H1 (cell line): Measurements from ENCODE around the gene LIN28B. TPM values are rescaled to one million over a fixed set of nuclear protein-coding genes. Genes with fewer than 3 reads are reported as not detected.

Experiments
- CHD1 ChIP-seq: IDR thresholded peaks from 2 replicates; pipeline ENCODE4 v1.6.1; 2012; ENCODE audit warnings: low read depth, low read length, improper control_type of control experiment
- JUN ChIP-seq: IDR thresholded peaks from 2 replicates; pipeline ENCODE4 v1.6.1; 2011; ENCODE audit warnings: low read depth, mild to moderate bottlenecking, improper control_type of control experiment, low read length
- TAF7 ChIP-seq: optimal IDR thresholded peaks from 2 replicates; pipeline ENCODE3; 2011; ENCODE audit warnings: low read depth, mild to moderate bottlenecking, inconsistent platforms, low read length, moderate library complexity, borderline replicate concordance
- polyA plus RNA-seq, 7 experiments: library from polyadenylated mRNA; depleted of rRNA in 3 of 7; stranded (reverse) in 5 of 7; unstranded in 2 of 7; fragments of >200 nt in 5 of 7; fragments of 200-250 nt in 2 of 7; gene quantifications; 1 replicate in 5 of 7; 2 replicates in 1 of 7; 4 replicates in 1 of 7; pipeline versions ENCODE4 v1.2.1 to v1.2.3, GENCODE V29; 2011 to 2013; ENCODE audit warnings: missing spikeins in 2 of 7, mixed read lengths in 2 of 7
- total RNA-seq: library from RNA; stranded (reverse); fragmentation: NEBNext Ultra II Directional; extraction: Animal tissue kit (Norgen Biotek cat#: 25700); gene quantifications from 2 replicates; pipeline ENCODE4 v1.2.1, GENCODE V29; 2021
- TF ChIP-seq, protein P1 (sequence below): fragments of 300-600 bp; sonication (generic); IDR thresholded peaks from 2 replicates; pipeline ENCODE4 v1.7.1; 2012; ENCODE audit warnings: low read length, moderate library complexity, mild to moderate bottlenecking, inconsistent platforms; ENCODE audit not compliant: insufficient replicate concordance
- TF ChIP-seq, protein P2 (sequence below), 3 experiments: IDR thresholded peaks; 1 replicate in 2 of 3; 2 replicates in 1 of 3; pipeline versions ENCODE4 v1.5.1 to v1.6.1; 2011; ENCODE audit warnings: low read length in 3 of 3, mild to moderate bottlenecking in 3 of 3, inconsistent platforms in 2 of 3, low read depth in 1 of 3, moderate library complexity in 1 of 3; ENCODE audit not compliant: insufficient read depth in 1 of 3; ENCODE audit errors: control extremely low read depth in 1 of 3
- TF ChIP-seq, protein P3 (sequence below): IDR thresholded peaks from 2 replicates; pipeline ENCODE4 v1.6.1; 2011; ENCODE audit warnings: low read depth, mild to moderate bottlenecking, low read length; ENCODE audit not compliant: insufficient read depth
- TF ChIP-seq, protein P4 (sequence below): IDR thresholded peaks from 2 replicates; pipeline ENCODE4 v1.6.1; 2011; ENCODE audit warnings: low read length, improper control_type of control experiment

The LIN28B gene
- total and polyA plus RNA-seq, 2 of the 8 experiments (the other 6 are each of a cell fraction or from before 2014, with no cell fraction given): 27.4 to 94.7 TPM

DNA sequence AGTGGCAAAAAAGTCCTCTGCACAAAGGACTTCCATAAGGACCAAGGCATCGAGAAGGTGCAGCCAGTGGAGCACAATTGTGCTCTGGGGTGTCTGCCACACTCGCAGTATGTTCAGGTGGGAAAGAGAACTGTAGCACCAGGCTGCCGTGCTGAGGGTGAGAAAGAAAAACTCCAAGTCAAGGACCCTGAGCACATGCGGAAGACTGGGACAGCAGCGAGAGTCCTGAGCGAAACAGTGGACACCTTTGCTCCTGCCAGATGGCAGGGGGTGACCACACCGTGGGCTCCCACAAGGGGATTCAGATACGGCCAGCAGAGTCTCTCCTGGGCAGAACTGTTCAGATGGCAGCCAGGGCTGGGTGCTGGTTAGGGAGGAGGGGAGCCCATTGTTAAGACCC is 149.4 kb downstream of the LIN28B start (continued):
- TF ChIP-seq, protein P1, sequence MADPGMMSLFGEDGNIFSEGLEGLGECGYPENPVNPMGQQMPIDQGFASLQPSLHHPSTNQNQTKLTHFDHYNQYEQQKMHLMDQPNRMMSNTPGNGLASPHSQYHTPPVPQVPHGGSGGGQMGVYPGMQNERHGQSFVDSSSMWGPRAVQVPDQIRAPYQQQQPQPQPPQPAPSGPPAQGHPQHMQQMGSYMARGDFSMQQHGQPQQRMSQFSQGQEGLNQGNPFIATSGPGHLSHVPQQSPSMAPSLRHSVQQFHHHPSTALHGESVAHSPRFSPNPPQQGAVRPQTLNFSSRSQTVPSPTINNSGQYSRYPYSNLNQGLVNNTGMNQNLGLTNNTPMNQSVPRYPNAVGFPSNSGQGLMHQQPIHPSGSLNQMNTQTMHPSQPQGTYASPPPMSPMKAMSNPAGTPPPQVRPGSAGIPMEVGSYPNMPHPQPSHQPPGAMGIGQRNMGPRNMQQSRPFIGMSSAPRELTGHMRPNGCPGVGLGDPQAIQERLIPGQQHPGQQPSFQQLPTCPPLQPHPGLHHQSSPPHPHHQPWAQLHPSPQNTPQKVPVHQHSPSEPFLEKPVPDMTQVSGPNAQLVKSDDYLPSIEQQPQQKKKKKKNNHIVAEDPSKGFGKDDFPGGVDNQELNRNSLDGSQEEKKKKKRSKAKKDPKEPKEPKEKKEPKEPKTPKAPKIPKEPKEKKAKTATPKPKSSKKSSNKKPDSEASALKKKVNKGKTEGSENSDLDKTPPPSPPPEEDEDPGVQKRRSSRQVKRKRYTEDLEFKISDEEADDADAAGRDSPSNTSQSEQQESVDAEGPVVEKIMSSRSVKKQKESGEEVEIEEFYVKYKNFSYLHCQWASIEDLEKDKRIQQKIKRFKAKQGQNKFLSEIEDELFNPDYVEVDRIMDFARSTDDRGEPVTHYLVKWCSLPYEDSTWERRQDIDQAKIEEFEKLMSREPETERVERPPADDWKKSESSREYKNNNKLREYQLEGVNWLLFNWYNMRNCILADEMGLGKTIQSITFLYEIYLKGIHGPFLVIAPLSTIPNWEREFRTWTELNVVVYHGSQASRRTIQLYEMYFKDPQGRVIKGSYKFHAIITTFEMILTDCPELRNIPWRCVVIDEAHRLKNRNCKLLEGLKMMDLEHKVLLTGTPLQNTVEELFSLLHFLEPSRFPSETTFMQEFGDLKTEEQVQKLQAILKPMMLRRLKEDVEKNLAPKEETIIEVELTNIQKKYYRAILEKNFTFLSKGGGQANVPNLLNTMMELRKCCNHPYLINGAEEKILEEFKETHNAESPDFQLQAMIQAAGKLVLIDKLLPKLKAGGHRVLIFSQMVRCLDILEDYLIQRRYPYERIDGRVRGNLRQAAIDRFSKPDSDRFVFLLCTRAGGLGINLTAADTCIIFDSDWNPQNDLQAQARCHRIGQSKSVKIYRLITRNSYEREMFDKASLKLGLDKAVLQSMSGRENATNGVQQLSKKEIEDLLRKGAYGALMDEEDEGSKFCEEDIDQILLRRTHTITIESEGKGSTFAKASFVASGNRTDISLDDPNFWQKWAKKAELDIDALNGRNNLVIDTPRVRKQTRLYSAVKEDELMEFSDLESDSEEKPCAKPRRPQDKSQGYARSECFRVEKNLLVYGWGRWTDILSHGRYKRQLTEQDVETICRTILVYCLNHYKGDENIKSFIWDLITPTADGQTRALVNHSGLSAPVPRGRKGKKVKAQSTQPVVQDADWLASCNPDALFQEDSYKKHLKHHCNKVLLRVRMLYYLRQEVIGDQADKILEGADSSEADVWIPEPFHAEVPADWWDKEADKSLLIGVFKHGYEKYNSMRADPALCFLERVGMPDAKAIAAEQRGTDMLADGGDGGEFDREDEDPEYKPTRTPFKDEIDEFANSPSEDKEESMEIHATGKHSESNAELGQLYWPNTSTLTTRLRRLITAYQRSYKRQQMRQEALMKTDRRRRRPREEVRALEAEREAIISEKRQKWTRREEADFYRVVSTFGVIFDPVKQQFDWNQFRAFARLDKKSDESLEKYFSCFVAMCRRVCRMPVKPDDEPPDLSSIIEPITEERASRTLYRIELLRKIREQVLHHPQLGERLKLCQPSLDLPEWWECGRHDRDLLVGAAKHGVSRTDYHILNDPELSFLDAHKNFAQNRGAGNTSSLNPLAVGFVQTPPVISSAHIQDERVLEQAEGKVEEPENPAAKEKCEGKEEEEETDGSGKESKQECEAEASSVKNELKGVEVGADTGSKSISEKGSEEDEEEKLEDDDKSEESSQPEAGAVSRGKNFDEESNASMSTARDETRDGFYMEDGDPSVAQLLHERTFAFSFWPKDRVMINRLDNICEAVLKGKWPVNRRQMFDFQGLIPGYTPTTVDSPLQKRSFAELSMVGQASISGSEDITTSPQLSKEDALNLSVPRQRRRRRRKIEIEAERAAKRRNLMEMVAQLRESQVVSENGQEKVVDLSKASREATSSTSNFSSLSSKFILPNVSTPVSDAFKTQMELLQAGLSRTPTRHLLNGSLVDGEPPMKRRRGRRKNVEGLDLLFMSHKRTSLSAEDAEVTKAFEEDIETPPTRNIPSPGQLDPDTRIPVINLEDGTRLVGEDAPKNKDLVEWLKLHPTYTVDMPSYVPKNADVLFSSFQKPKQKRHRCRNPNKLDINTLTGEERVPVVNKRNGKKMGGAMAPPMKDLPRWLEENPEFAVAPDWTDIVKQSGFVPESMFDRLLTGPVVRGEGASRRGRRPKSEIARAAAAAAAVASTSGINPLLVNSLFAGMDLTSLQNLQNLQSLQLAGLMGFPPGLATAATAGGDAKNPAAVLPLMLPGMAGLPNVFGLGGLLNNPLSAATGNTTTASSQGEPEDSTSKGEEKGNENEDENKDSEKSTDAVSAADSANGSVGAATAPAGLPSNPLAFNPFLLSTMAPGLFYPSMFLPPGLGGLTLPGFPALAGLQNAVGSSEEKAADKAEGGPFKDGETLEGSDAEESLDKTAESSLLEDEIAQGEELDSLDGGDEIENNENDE: no peak
- TF ChIP-seq TAF7 (no peak), CHD1 (no peak), JUN (no peak)
- TF ChIP-seq, protein P2, sequence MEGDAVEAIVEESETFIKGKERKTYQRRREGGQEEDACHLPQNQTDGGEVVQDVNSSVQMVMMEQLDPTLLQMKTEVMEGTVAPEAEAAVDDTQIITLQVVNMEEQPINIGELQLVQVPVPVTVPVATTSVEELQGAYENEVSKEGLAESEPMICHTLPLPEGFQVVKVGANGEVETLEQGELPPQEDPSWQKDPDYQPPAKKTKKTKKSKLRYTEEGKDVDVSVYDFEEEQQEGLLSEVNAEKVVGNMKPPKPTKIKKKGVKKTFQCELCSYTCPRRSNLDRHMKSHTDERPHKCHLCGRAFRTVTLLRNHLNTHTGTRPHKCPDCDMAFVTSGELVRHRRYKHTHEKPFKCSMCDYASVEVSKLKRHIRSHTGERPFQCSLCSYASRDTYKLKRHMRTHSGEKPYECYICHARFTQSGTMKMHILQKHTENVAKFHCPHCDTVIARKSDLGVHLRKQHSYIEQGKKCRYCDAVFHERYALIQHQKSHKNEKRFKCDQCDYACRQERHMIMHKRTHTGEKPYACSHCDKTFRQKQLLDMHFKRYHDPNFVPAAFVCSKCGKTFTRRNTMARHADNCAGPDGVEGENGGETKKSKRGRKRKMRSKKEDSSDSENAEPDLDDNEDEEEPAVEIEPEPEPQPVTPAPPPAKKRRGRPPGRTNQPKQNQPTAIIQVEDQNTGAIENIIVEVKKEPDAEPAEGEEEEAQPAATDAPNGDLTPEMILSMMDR (IDR thresholded peaks at IDR 0.05; ENCODE audit: control extremely low read depth in 1 of 3, insufficient read depth in 1 of 3, low read depth in 1 of 3, low read length in 3 of 3): no peak
- TF ChIP-seq, protein P3, sequence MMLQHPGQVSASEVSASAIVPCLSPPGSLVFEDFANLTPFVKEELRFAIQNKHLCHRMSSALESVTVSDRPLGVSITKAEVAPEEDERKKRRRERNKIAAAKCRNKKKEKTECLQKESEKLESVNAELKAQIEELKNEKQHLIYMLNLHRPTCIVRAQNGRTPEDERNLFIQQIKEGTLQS: no peak
- TF ChIP-seq, protein P4, sequence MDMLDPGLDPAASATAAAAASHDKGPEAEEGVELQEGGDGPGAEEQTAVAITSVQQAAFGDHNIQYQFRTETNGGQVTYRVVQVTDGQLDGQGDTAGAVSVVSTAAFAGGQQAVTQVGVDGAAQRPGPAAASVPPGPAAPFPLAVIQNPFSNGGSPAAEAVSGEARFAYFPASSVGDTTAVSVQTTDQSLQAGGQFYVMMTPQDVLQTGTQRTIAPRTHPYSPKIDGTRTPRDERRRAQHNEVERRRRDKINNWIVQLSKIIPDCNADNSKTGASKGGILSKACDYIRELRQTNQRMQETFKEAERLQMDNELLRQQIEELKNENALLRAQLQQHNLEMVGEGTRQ: no peak
